Keratinocyte (primary cell): ENCODE measurements around the gene MAD1L1. TPM values are rescaled to one million over a fixed set of nuclear protein-coding genes. Genes with fewer than 3 reads are reported as not detected.

Experiments used
- DNase-seq: peaks from one replicate; pipeline ENCODE4 v3.0.0-alpha.2; 2011; ENCODE audit warnings: low read depth, missing footprints, low spot score
- FAIRE-seq: peaks from 2 replicates; lab custom pipeline; 2011; peaks lifted over from hg19 to GRCh38; lab: Jason Lieb, UNC
- H2AFZ ChIP-seq: 2 replicates; pipeline ENCODE4 v1.6.0; 2012; ENCODE audit warnings: low read length, control low read depth, inconsistent platforms; ENCODE audit not compliant: control insufficient read depth
- H3K27ac ChIP-seq: 2 replicates; pipeline ENCODE4 v1.5.1; 2011; ENCODE audit warnings: low read length; ENCODE audit not compliant: control insufficient read depth, insufficient read depth
- H3K27me3 ChIP-seq: 3 replicates; pipeline ENCODE4 v1.6.0; 2011; ENCODE audit warnings: low read length; ENCODE audit not compliant: control insufficient read depth, insufficient read depth; ENCODE audit errors: extremely low read depth
- H3K36me3 ChIP-seq, 2 experiments: 2 replicates in 1 of 2; 3 replicates in 1 of 2; pipeline ENCODE4 v1.5.1; 2011; ENCODE audit warnings: low read length in 2 of 2, mild to moderate bottlenecking in 1 of 2; ENCODE audit not compliant: control insufficient read depth in 2 of 2, insufficient read depth in 2 of 2; ENCODE audit errors: extremely low read depth in 1 of 2
- H3K4me1 ChIP-seq: 3 replicates; pipeline ENCODE4 v1.5.1; 2011; ENCODE audit warnings: low read length; ENCODE audit not compliant: control insufficient read depth, insufficient read depth; ENCODE audit errors: extremely low read depth
- H3K4me2 ChIP-seq: 3 replicates; pipeline ENCODE4 v1.6.0; 2011; ENCODE audit warnings: low read depth, low read length; ENCODE audit not compliant: control insufficient read depth, insufficient read depth; ENCODE audit errors: extremely low read depth
- H3K4me3 ChIP-seq, 3 experiments: fragments of 200-600 bp in 1 of 3; sonication (generic) in 1 of 3; 2 replicates in 2 of 3; 3 replicates in 1 of 3; pipeline ENCODE4 v1.5.1; 2011 to 2016; ENCODE audit warnings: low read length in 3 of 3, mild to moderate bottlenecking in 3 of 3, control low read depth in 2 of 3, inconsistent platforms in 1 of 3, low read depth in 1 of 3, mixed read lengths in 1 of 3, mixed run types in 1 of 3, moderate library complexity in 1 of 3; ENCODE audit not compliant: control insufficient read depth in 2 of 3, insufficient read depth in 2 of 3; ENCODE audit errors: extremely low read depth in 1 of 3
- H3K79me2 ChIP-seq: 2 replicates; pipeline ENCODE4 v1.6.0; 2012; ENCODE audit warnings: low read length; ENCODE audit not compliant: control insufficient read depth, insufficient read depth
- H3K9ac ChIP-seq: 3 replicates; pipeline ENCODE4 v1.6.0; 2011; ENCODE audit warnings: low read length; ENCODE audit not compliant: control insufficient read depth, insufficient read depth; ENCODE audit errors: extremely low read depth
- H3K9me1 ChIP-seq: 3 replicates; pipeline ENCODE4 v1.6.0; 2011; ENCODE audit warnings: low read length; ENCODE audit not compliant: control insufficient read depth, insufficient read depth; ENCODE audit errors: extremely low read depth
- H3K9me3 ChIP-seq: 2 replicates; pipeline ENCODE4 v1.5.1; 2012; ENCODE audit warnings: low read depth, low read length; ENCODE audit not compliant: control insufficient read depth
- H4K20me1 ChIP-seq: 3 replicates; pipeline ENCODE4 v1.6.0; 2011; ENCODE audit warnings: low read length; ENCODE audit not compliant: control insufficient read depth, insufficient read depth; ENCODE audit errors: extremely low read depth
- CTCF ChIP-seq, 3 experiments: IDR thresholded peaks in 1 of 3; conservative IDR thresholded peaks in 1 of 3; optimal IDR thresholded peaks in 1 of 3; 2 replicates in 2 of 3; 3 replicates in 1 of 3; pipeline versions ENCODE3 to v1.5.1; 2011; ENCODE audit warnings: low read length in 3 of 3, mild to moderate bottlenecking in 3 of 3, moderate library complexity in 2 of 3, control low read depth in 1 of 3, inconsistent platforms in 1 of 3; ENCODE audit not compliant: insufficient read depth in 2 of 3; ENCODE audit errors: extremely low read depth in 1 of 3
- EZH2 ChIP-seq: IDR thresholded peaks from one replicate; pipeline ENCODE4 v1.6.1; 2012; ENCODE audit warnings: inconsistent platforms, mild to moderate bottlenecking, low read length, moderate library complexity
- dilution Hi-C: fragments of 300-500 bp; cut with MboI; formaldehyde crosslinking; loops from one replicate; pipeline ENCODE4 v1.7.0; 2020; ENCODE audit warnings: low sequenced_read_pairs; ENCODE audit not compliant: extremely low pct_ligation_motif_present
- polyA plus RNA-seq, 5 experiments: library from polyadenylated mRNA; depleted of rRNA in 3 of 5; stranded (reverse) in 3 of 5; stranded (forward) in 1 of 5; unstranded in 1 of 5; fragments of >200 nt; gene quantifications; 1 replicate in 1 of 5; 2 replicates in 3 of 5; 3 replicates in 1 of 5; pipeline versions ENCODE4 v1.2.1 to v1.2.3, GENCODE V29; 2011 to 2012; ENCODE audit warnings: missing spikeins in 2 of 5, low read depth in 1 of 5, low replicate concordance in 1 of 5

MAD1L1 gene
- polyA plus RNA-seq, 1 donor (not counting 4 experiments of a cell fraction or from before 2014, with no cell fraction given) = 18.0 TPM

GRCh38 chr7:2274666-2275065 lies 41.9 kb upstream of the MAD1L1 start:
- Histone ChIP-seq H3K9me3 (no peaks in the 10 kb centered on the region), H3K27me3 (no peaks in the 10 kb centered on the region), H3K4me3 (no peak overlapping the region), H3K27ac (no peak overlapping the region), H3K4me1 (no peaks in the 10 kb centered on the region), H3K4me2 (no peak overlapping the region), H3K9me1 (no peaks in the 10 kb centered on the region), H3K9ac (no peak overlapping the region), H2AFZ (no peak overlapping the region), H4K20me1 (no peaks in the 10 kb centered on the region), H3K79me2 (no peaks in the 10 kb centered on the region), H3K36me3 (peaks cover 0 to 7% of the 10 kb centered on the region in 2 experiments)
- TF ChIP-seq CTCF (optimal IDR thresholded peaks at IDR 0.05 in 1 of 3, IDR thresholded peaks at IDR 0.05 in 1 of 3, conservative IDR thresholded peaks at IDR 0.05 in 1 of 3; ENCODE audit: extremely low read depth in 1 of 3, insufficient read depth in 2 of 3, low read length in 3 of 3) (no peak), EZH2 (no peak)
- DNase-seq (no peak), FAIRE-seq (no peak)
- dilution Hi-C loops = no loop called here

GRCh38 chr7:2273866-2274265 lies 41.1 kb upstream of the MAD1L1 start:
- no peaks in the 10 kb centered on the region for H3K9me1 ChIP-seq
- no peak for DNase-seq

More at GRCh38 chr7:2273866-2274265, 41.1 kb upstream of the MAD1L1 start:
- Histone ChIP-seq H3K27ac (no peak overlapping the region), H4K20me1 (no peaks in the 10 kb centered on the region), H3K36me3 (peaks cover 0 to 7% of the 10 kb centered on the region in 2 experiments), H3K27me3 (no peaks in the 10 kb centered on the region), H3K79me2 (no peaks in the 10 kb centered on the region), H3K9me3 (no peaks in the 10 kb centered on the region), H3K4me3 (no peak overlapping the region), H2AFZ (no peak overlapping the region), H3K4me1 (no peaks in the 10 kb centered on the region), H3K9ac (no peak overlapping the region), H3K4me2 (no peak overlapping the region)
- TF ChIP-seq CTCF (optimal IDR thresholded peaks at IDR 0.05 in 1 of 3, IDR thresholded peaks at IDR 0.05 in 1 of 3, conservative IDR thresholded peaks at IDR 0.05 in 1 of 3; ENCODE audit: extremely low read depth in 1 of 3, insufficient read depth in 2 of 3, low read length in 3 of 3) = no peak
- no peak for FAIRE-seq
- dilution Hi-C loops = no loop called here
